Measurements from ENCODE around the gene SPON2. TPM values are rescaled to one million over a fixed set of nuclear protein-coding genes. Genes with fewer than 3 reads are reported as not detected.

The SPON2 gene
- polyA plus RNA-seq, 2 of the 4 experiments (the other 2 are of a cell fraction), result 0.12 to 0.54 TPM

DNA sequence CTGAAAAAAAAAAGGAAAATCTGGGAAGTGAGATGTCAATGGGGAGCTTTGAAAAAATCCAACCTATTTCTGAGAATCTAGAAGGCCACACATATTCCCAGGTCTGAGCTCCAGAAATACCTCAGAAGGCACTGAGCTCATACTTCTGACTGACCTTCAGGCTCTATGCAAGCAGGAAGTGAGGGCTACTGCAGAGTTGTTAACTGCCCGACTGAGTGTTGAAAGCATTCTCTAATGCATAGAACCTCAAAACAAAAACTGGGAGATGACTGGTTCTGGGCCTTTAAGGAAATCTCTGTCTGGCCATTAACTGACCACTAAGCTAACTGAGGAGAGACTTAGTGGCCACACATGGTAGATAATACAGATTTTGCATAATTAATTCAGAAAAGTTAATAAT is 7.6 kb upstream of the SPON2 start:
- FAIRE-seq, result no peak

DNA sequence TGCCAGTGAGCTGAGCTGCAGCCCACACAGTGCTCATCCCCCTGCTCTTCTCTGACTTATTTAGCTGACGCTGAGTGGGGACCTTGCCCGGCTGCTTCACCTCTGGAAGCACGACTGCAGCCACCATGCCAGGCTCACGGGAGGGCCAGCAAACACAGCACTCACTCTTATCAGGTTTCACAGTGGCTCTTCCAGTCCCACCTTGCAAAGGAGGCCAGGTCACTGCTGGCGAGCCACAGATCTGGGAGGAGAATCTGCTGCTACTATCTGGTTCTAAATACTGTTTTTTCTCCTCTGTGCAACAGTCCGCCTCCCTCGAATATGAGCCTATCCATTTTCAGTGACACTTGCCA is 6.7 kb upstream of the SPON2 start:
- H3K4me2 ChIP-seq, result no peak overlapping the region
- peaks cover 24% of the 10 kb centered on the region; the same call in 2 of the 3 replicates for H3K9me3 ChIP-seq
- ChIA-PET POLR2A (no interaction called here), CTCF (interaction anchor here (1.9 to 3.9 kb wide), 2 partner anchors 11 to 12 kb away, joined by 5 to 15 read pairs; no protein-coding TSS in a partner anchor)
- peaks cover 4% of the 10 kb centered on the region for H3K4me1 ChIP-seq
- no peak for FAIRE-seq
- no peak for DNase-seq (ENCODE audit: low read depth in 1 of 2, low spot score in 1 of 2)
- no peak for ATAC-seq
- no peak overlapping the region for H3K27ac ChIP-seq
- no peak for TF ChIP-seq ZNF302 (CRISPR knock-in tag; IDR thresholded peaks at IDR 0.05)
- no peak for TF ChIP-seq USF2 (IDR thresholded peaks at IDR 0.05)
- TF ChIP-seq FOXS1 (CRISPR knock-in tag; IDR thresholded peaks at IDR 0.05), result no peak
- no peak for TF ChIP-seq ZFP36 (IDR thresholded peaks at IDR 0.05; ENCODE audit: borderline replicate concordance, partially characterized antibody)
- TF ChIP-seq HOXB13 (CRISPR knock-in tag; IDR thresholded peaks at IDR 0.05; ENCODE audit: low read depth), result no peak
- TF ChIP-seq, protein P1, sequence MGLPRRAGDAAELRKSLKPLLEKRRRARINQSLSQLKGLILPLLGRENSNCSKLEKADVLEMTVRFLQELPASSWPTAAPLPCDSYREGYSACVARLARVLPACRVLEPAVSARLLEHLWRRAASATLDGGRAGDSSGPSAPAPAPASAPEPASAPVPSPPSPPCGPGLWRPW (IDR thresholded peaks at IDR 0.05), result no peak
- TF ChIP-seq RCOR1 (IDR thresholded peaks at IDR 0.05; ENCODE audit: low read depth, low read length), result no peak
- TF ChIP-seq TP53 (CRISPR knock-in tag; IDR thresholded peaks at IDR 0.05), result no peak
- no peak for TF ChIP-seq PHF8 (IDR thresholded peaks at IDR 0.05; ENCODE audit: borderline replicate concordance, low read depth)
- TF ChIP-seq CBX8 (IDR thresholded peaks at IDR 0.05), result no peak
- TF ChIP-seq RFX5 (IDR thresholded peaks at IDR 0.05), result no peak
- no peak for TF ChIP-seq GATA3 (IDR thresholded peaks at IDR 0.05; ENCODE audit: borderline replicate concordance)
- TF ChIP-seq HOXB5 (CRISPR knock-in tag; IDR thresholded peaks at IDR 0.05), result no peak
- TF ChIP-seq MAZ (IDR thresholded peaks at IDR 0.05; ENCODE audit: borderline replicate concordance, low read depth, low read length), result no peak
- WGBS (ENCODE audit: missing lambda C conversion rate), result 71% methylated on average over 7 of the region's 7 CpGs
- H3K4me3 ChIP-seq, result no peak overlapping the region

More for the DNA sequence above, 7.6 kb upstream of the SPON2 start:
- ChIA-PET POLR2A (no interaction called here), CTCF (interaction anchor here (1.9 to 3.9 kb wide), 2 partner anchors 11 to 12 kb away, joined by 5 to 15 read pairs; no protein-coding TSS in a partner anchor)
- DNase-seq (ENCODE audit: low read depth in 1 of 2, low spot score in 1 of 2), result no peak
- H3K4me1 ChIP-seq, result no peaks in the 10 kb centered on the region
- H3K4me3 ChIP-seq, result no peak overlapping the region
- no peak for ATAC-seq
- no peak overlapping the region for H3K4me2 ChIP-seq
- WGBS (ENCODE audit: missing lambda C conversion rate), result 82% methylated on average over 1 of the region's 1 CpG
- no peak overlapping the region for H3K27ac ChIP-seq
- peaks cover 24% of the 10 kb centered on the region; the same call in 2 of the 3 replicates for H3K9me3 ChIP-seq
- TF ChIP-seq HOXA7 (CRISPR knock-in tag; IDR thresholded peaks at IDR 0.05), result no peak
- TF ChIP-seq, protein P1 (IDR thresholded peaks at IDR 0.05), result no peak
- no peak for TF ChIP-seq CBX2 (IDR thresholded peaks at IDR 0.05; ENCODE audit: borderline replicate concordance, low read depth)
- TF ChIP-seq POLR2AphosphoS2 (conservative IDR thresholded peaks at IDR 0.05; ENCODE audit: low read length), result no peak

GRCh38 chr4:1178300-1179088 is 6.1 kb upstream of the SPON2 start:
- ChIA-PET POLR2A (no interaction called here), CTCF (interaction anchor here (3.9 kb wide), 1 partner anchor 11 kb away, joined by 15 read pairs; no protein-coding TSS in a partner anchor)
- H3K4me3 ChIP-seq, result no peak overlapping the region
- DNase-seq (ENCODE audit: low read depth in 1 of 2, low spot score in 1 of 2) (no peak), ATAC-seq (no peak), FAIRE-seq (no peak)
- no peak overlapping the region for H3K4me2 ChIP-seq
- peaks cover 24% of the 10 kb centered on the region; the same call in 2 of the 3 replicates for H3K9me3 ChIP-seq
- no peak overlapping the region for H3K27ac ChIP-seq
- 87% methylated on average over 10 of the region's 11 CpGs for WGBS (ENCODE audit: missing lambda C conversion rate)
- TF ChIP-seq MAZ (IDR thresholded peaks at IDR 0.05; ENCODE audit: borderline replicate concordance, low read depth, low read length) (no peak), RNF2 (IDR thresholded peaks at IDR 0.05; ENCODE audit: borderline replicate concordance, low read depth) (no peak), ESRRA (IDR thresholded peaks at IDR 0.05; ENCODE audit: borderline replicate concordance, low read length) (no peak), HOXB5 (CRISPR knock-in tag; IDR thresholded peaks at IDR 0.05) (no peak), CHD2 (IDR thresholded peaks at IDR 0.05; ENCODE audit: low read length, partially characterized antibody) (no peak), HOXA7 (CRISPR knock-in tag; IDR thresholded peaks at IDR 0.05) (no peak)
- peaks cover 9% of the 10 kb centered on the region for H3K4me1 ChIP-seq

Measured in A549 (cell line).